Common myeloid progenitor, CD34-positive (primary cell): ENCODE results near the gene HDAC6.
"Not testable (repeated sequence)": the region's sequence is repeated elsewhere in the genome, so short reads cannot be mapped to it uniquely, and the experiment has no call there.

Experiments used
- CTCF ChIA-PET: fragments of 350-600 bp; sonication (Branson Sonifier 250); formaldehyde crosslinking; loops from one replicate; lab custom pipeline; 2021; ENCODE audit warnings: antibody characterized with exemption; lab: Charles Lee
- POLR2A ChIA-PET: fragments of 350-600 bp; sonication (Branson Sonifier 250); formaldehyde crosslinking; loops from one replicate; lab custom pipeline; 2021; ENCODE audit warnings: antibody characterized with exemption; lab: Charles Lee
- DNase-seq, 3 donors: peaks; one replicate each; pipeline versions ENCODE4 v3.0.0 to v3.0.0-alpha.2; 2013
- H3K27ac ChIP-seq, 2 experiments: 1 replicate in 1 of 2; 2 replicates in 1 of 2; pipeline ENCODE4 v1.7.0; 2013; ENCODE audit warnings: inconsistent platforms in 2 of 2, low read length in 2 of 2, mild to moderate bottlenecking in 2 of 2, low read depth in 1 of 2, moderate library complexity in 1 of 2; ENCODE audit not compliant: severe bottlenecking in 2 of 2, insufficient read depth in 1 of 2, poor library complexity in 1 of 2
- H3K27me3 ChIP-seq, 5 experiments: replicated peaks in 2 of 5; 1 replicate in 3 of 5; 2 replicates in 2 of 5; pipeline versions ENCODE4 v1.6.1 to v1.7.0; 2013; ENCODE audit warnings: low read length in 4 of 5, mild to moderate bottlenecking in 2 of 5, moderate library complexity in 2 of 5, inconsistent platforms in 1 of 5; ENCODE audit not compliant: insufficient read depth in 5 of 5, control insufficient read depth in 4 of 5
- H3K36me3 ChIP-seq, 4 experiments: 1 replicate in 2 of 4; 2 replicates in 2 of 4; pipeline versions ENCODE4 v1.6.1 to v1.7.0; 2013; ENCODE audit warnings: low read length in 3 of 4, control low read depth in 1 of 4, mild to moderate bottlenecking in 1 of 4; ENCODE audit not compliant: control insufficient read depth in 4 of 4, insufficient read depth in 4 of 4
- H3K4me1 ChIP-seq, 4 experiments: 1 replicate in 3 of 4; 2 replicates in 1 of 4; pipeline versions ENCODE4 v1.6.1 to v1.7.1; 2013; ENCODE audit warnings: low read length in 3 of 4, mild to moderate bottlenecking in 3 of 4, control low read depth in 1 of 4, inconsistent platforms in 1 of 4, moderate library complexity in 1 of 4; ENCODE audit not compliant: control insufficient read depth in 4 of 4, insufficient read depth in 4 of 4; ENCODE audit errors: control extremely low read depth in 1 of 4
- H3K4me3 ChIP-seq, 7 experiments: 1 replicate in 4 of 7; 2 replicates in 3 of 7; pipeline versions ENCODE4 v1.5.1 to v1.7.0; 2013; ENCODE audit warnings: mild to moderate bottlenecking in 7 of 7, low read length in 6 of 7, moderate library complexity in 6 of 7, inconsistent platforms in 2 of 7, low read depth in 2 of 7, control low read depth in 1 of 7; ENCODE audit not compliant: insufficient read depth in 4 of 7, control insufficient read depth in 1 of 7; ENCODE audit errors: extremely low read depth in 1 of 7
- H3K9me3 ChIP-seq, 5 experiments: 1 replicate in 4 of 5; 2 replicates in 1 of 5; pipeline versions ENCODE4 v1.6.1 to v1.7.1; 2013; ENCODE audit warnings: low read length in 4 of 5, mild to moderate bottlenecking in 2 of 5, inconsistent platforms in 1 of 5, low read depth in 1 of 5, moderate library complexity in 1 of 5; ENCODE audit not compliant: control insufficient read depth in 4 of 5, insufficient read depth in 2 of 5; ENCODE audit errors: control extremely low read depth in 1 of 5
- WGBS: methylation state at CpG from one replicate; pipeline ENCODE4 v1.1.5; 2013; ENCODE audit not compliant: insufficient coverage; 5-methylcytosine and 5-hydroxymethylcytosine counted together

The HDAC6 gene

GRCh38 chrX:48813644-48814043 lies 11.8 kb downstream of the HDAC6 start:
- CTCF ChIA-PET = no interaction called here
- POLR2A ChIA-PET = no interaction called here
- H3K36me3 ChIP-seq = peaks cover 0 to 35% (median 19%) of the 10 kb centered on the region in 4 experiments
- WGBS = 91% methylated on average over 7 of the region's 8 CpGs
- H3K4me1 ChIP-seq = peaks cover 0 to 3% (median 0%) of the 10 kb centered on the region in 4 experiments
- no peak overlapping the region for H3K4me3 ChIP-seq
- no peaks in the 10 kb centered on the region for H3K9me3 ChIP-seq
- no peak overlapping the region for H3K27ac ChIP-seq
- H3K27me3 ChIP-seq = no peaks in the 10 kb centered on the region
- no peak for DNase-seq

DNA sequence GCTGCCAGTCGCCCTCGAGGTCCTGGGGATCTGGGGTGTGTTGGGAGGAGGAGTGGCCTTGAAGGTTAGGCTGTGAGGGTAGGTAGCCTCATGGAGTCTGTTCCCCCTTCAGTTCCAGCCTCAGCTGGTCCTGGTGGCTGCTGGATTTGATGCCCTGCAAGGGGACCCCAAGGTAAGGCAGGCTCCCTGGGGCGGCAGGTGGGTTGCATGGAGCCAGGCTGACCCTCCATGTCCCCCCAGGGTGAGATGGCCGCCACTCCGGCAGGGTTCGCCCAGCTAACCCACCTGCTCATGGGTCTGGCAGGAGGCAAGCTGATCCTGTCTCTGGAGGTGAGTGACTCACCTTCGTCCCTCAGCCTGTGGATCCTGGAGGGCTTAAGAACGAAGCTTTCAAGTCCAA lies 12.9 kb downstream of the HDAC6 start:
- ChIA-PET POLR2A (no interaction called here), CTCF (no interaction called here)
- Histone ChIP-seq H3K27ac (no peak overlapping the region), H3K4me1 (peaks cover 0 to 3% (median 0%) of the 10 kb centered on the region in 4 experiments), H3K4me3 (no peak overlapping the region), H3K27me3 (no peaks in the 10 kb centered on the region), H3K9me3 (no peaks in the 10 kb centered on the region), H3K36me3 (peaks cover 0 to 40% (median 21%) of the 10 kb centered on the region in 4 experiments)
- no peak for DNase-seq
- WGBS = 95% methylated on average over 6 of the region's 8 CpGs

DNA sequence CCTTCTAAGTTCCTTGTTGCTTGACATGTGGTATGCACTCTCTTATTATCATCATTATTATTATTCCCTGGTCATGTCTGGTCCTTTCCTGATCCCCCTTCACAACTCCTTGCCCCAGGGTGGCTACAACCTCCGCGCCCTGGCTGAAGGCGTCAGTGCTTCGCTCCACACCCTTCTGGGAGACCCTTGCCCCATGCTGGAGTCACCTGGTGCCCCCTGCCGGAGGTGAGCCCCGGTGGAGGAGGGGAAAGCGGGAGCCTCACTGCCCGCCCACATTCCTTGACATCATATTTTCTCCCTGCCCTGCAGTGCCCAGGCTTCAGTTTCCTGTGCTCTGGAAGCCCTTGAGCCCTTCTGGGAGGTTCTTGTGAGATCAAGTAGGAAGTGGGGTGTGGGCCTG lies 13.4 kb downstream of the HDAC6 start:
- ChIA-PET POLR2A (no interaction called here), CTCF (no interaction called here)
- peaks cover 0 to 3% (median 0%) of the 10 kb centered on the region in 4 experiments for H3K4me1 ChIP-seq
- H3K27ac ChIP-seq = no peak overlapping the region
- no peak overlapping the region for H3K4me3 ChIP-seq
- WGBS = 96% methylated on average over 4 of the region's 8 CpGs
- DNase-seq = no peak
- peaks cover 0 to 45% (median 23%) of the 10 kb centered on the region in 4 experiments for H3K36me3 ChIP-seq
- H3K9me3 ChIP-seq = no peaks in the 10 kb centered on the region
- no peaks in the 10 kb centered on the region for H3K27me3 ChIP-seq

DNA sequence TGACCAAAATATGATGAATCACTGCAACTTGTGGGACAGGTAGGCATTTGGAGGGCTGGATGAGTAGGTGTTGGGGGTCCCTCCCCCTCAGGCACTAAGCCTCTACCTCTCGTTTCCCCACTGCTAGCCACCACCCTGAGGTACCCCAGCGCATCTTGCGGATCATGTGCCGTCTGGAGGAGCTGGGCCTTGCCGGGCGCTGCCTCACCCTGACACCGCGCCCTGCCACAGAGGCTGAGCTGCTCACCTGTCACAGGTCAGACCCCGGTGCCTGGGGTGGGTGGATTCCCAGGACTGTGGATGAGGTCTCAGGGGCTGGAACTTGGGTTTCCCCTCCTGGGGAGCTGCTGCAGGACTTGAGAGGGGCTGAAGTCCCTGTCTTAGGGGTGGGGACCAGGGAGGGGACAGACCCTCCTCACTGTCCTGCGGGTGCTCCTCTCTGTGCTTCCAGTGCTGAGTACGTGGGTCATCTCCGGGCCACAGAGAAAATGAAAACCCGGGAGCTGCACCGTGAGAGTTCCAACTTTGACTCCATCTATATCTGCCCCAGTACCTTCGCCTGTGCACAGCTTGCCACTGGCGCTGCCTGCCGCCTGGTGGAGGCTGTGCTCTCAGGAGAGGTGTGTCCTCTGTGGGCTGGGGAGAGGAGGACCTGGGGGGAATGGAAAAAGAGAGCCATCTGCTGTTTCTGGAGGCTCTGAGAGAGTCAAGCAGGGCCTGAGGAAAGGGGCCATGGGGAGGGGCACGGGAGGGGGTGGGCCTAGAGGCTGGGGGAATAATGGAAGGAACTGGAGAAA lies 14.3 kb downstream of the HDAC6 start:
- Histone ChIP-seq H3K27me3 (no peaks in the 10 kb centered on the region), H3K9me3 (no peaks in the 10 kb centered on the region), H3K36me3 (peaks cover 0 to 50% (median 23%) of the 10 kb centered on the region in 4 experiments), H3K27ac (no peak overlapping the region), H3K4me3 (no peak overlapping the region), H3K4me1 (peaks cover 0 to 3% (median 0%) of the 10 kb centered on the region in 4 experiments)
- ChIA-PET CTCF (interaction anchor here (1.2 kb wide), 1 partner anchor 10 kb away, joined by 3 read pairs; the partner anchor contains the start of gene ERAS), POLR2A (no interaction called here)
- WGBS = 89% methylated on average over 10 of the region's 18 CpGs
- DNase-seq = no peak

GRCh38 chrX:48818098-48818497 lies 16.2 kb downstream of the HDAC6 start:
- Histone ChIP-seq H3K27ac (no peak overlapping the region), H3K4me1 (peaks cover 0 to 3% (median 0%) of the 10 kb centered on the region in 4 experiments), H3K27me3 (no peaks in the 10 kb centered on the region), H3K36me3 (peaks cover 2 to 61% (median 26%) of the 10 kb centered on the region in 4 experiments), H3K4me3 (no peak overlapping the region), H3K9me3 (no peaks in the 10 kb centered on the region)
- no peak for DNase-seq
- ChIA-PET CTCF (no interaction called here), POLR2A (no interaction called here)
- 95% methylated on average over 16 of the region's 16 CpGs for WGBS

- no peaks in the 10 kb centered on the region for H3K27me3 ChIP-seq
- peaks cover 0 to 2% (median 0%) of the 10 kb centered on the region in 4 experiments for H3K4me1 ChIP-seq
- H3K36me3 ChIP-seq = peaks cover 2 to 68% (median 31%) of the 10 kb centered on the region in 4 experiments
- no peak for DNase-seq
- ChIA-PET POLR2A (no interaction called here), CTCF (interaction anchor here (0.6 kb wide), 1 partner anchor 234 kb away, joined by 4 read pairs; no protein-coding TSS in a partner anchor)
- no peak overlapping the region for H3K27ac ChIP-seq
- 90% methylated on average over 4 of the region's 4 CpGs for WGBS
- H3K4me3 ChIP-seq = no peak overlapping the region
- H3K9me3 ChIP-seq = no peaks in the 10 kb centered on the region
Observed at GRCh38 chrX:48818866-48819265, 17.0 kb downstream of the HDAC6 start.

DNA sequence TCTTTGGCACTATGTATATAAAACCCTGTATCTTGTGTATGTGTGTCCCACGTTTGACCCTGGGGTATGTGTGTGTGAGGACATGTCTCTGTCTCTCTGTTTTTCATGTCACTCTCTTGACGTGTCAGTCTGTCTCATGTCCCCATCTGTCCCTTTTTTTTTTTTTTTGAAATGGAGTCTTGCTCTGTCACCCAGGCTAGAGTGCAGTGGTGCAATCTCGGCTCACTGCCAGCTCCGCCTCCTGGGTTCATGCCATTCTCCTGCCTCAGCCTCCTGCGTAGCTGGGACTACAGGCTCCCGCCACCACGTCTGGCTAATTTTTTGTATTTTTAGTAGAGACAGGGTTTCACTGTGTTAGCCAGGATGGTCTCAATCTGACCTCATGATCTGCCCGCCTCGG lies 17.5 kb downstream of the HDAC6 start:
- H3K4me3 ChIP-seq, POLR2A ChIA-PET, H3K9me3 ChIP-seq, DNase-seq, H3K27me3 ChIP-seq, H3K4me1 ChIP-seq, H3K27ac ChIP-seq: not testable (repeated sequence)
- CTCF ChIA-PET = interaction anchor here (0.6 kb wide), 1 partner anchor 234 kb away, joined by 4 read pairs; no protein-coding TSS in a partner anchor
- H3K36me3 ChIP-seq = peaks cover 5 to 70% (median 30%) of the 10 kb centered on the region in 4 experiments
- 87% methylated on average over 3 of the region's 9 CpGs for WGBS
